Trophoblast cell (in vitro differentiated cells and primary cell): ENCODE measurements around the gene MT2A.

Experiments
- DNase-seq, 2 donors: peaks; one replicate each; pipeline ENCODE4 v3.0.0-alpha.2; 2016
- H2AFZ ChIP-seq: 2 replicates; pipeline ENCODE4 v1.6.1; 2013; ENCODE audit warnings: low read length, moderate library complexity, mild to moderate bottlenecking; ENCODE audit not compliant: insufficient read depth, poor library complexity
- H2AK5ac ChIP-seq: 2 replicates; pipeline ENCODE4 v1.6.1; 2013; ENCODE audit warnings: mild to moderate bottlenecking, low read length
- H2BK120ac ChIP-seq: 2 replicates; pipeline ENCODE4 v1.6.1; 2013; ENCODE audit warnings: low read length, mild to moderate bottlenecking, moderate library complexity; ENCODE audit not compliant: insufficient read depth, poor library complexity
- H2BK12ac ChIP-seq: 2 replicates; pipeline ENCODE4 v1.6.1; 2013; ENCODE audit warnings: mild to moderate bottlenecking, low read length, moderate library complexity
- H2BK5ac ChIP-seq: 2 replicates; pipeline ENCODE4 v1.6.1; 2013; ENCODE audit warnings: low read length, low read depth, moderate library complexity, mild to moderate bottlenecking; ENCODE audit not compliant: poor library complexity
- H3K14ac ChIP-seq: 2 replicates; pipeline ENCODE4 v1.6.1; 2013; ENCODE audit warnings: mild to moderate bottlenecking, low read length
- H3K18ac ChIP-seq: 2 replicates; pipeline ENCODE4 v1.6.1; 2013; ENCODE audit warnings: mild to moderate bottlenecking, low read length
- H3K23ac ChIP-seq: 2 replicates; pipeline ENCODE4 v1.6.1; 2013; ENCODE audit warnings: low read length
- H3K27ac ChIP-seq: 2 replicates; pipeline ENCODE4 v1.5.1; 2013; ENCODE audit warnings: low read depth, mild to moderate bottlenecking, inconsistent platforms, low read length, moderate library complexity
- H3K27me3 ChIP-seq: 2 replicates; pipeline ENCODE4 v1.6.1; 2013; ENCODE audit warnings: inconsistent platforms, mild to moderate bottlenecking, low read length, moderate library complexity; ENCODE audit not compliant: insufficient read depth
- H3K36me3 ChIP-seq, 2 experiments: 1 replicate in 1 of 2; 2 replicates in 1 of 2; pipeline ENCODE4 v1.6.1; 2013; ENCODE audit warnings: low read length in 2 of 2, mild to moderate bottlenecking in 2 of 2, moderate library complexity in 1 of 2; ENCODE audit not compliant: insufficient read depth in 2 of 2, control insufficient read depth in 1 of 2
- H3K4ac ChIP-seq: 2 replicates; pipeline ENCODE4 v1.6.1; 2013; ENCODE audit warnings: low read depth, mild to moderate bottlenecking, low read length, moderate library complexity
- H3K4me1 ChIP-seq, 2 experiments: 1 replicate in 1 of 2; 2 replicates in 1 of 2; pipeline ENCODE4 v1.6.1; 2013; ENCODE audit warnings: low read length in 2 of 2, mild to moderate bottlenecking in 2 of 2, moderate library complexity in 1 of 2; ENCODE audit not compliant: insufficient read depth in 2 of 2, control insufficient read depth in 1 of 2
- H3K4me2 ChIP-seq: 2 replicates; pipeline ENCODE4 v1.6.1; 2013; ENCODE audit warnings: inconsistent platforms, mild to moderate bottlenecking, low read length, moderate library complexity
- H3K4me3 ChIP-seq: 2 replicates; pipeline ENCODE4 v1.5.1; 2013; ENCODE audit warnings: mild to moderate bottlenecking, low read depth, low read length, inconsistent platforms
- H3K79me1 ChIP-seq: one replicate; pipeline ENCODE4 v1.6.1; 2013; ENCODE audit warnings: low read length
- H3K79me2 ChIP-seq: 2 replicates; pipeline ENCODE4 v1.6.1; 2013; ENCODE audit warnings: low read length, mild to moderate bottlenecking; ENCODE audit not compliant: control insufficient read depth, insufficient read depth, poor library complexity
- H3K9ac ChIP-seq: 2 replicates; pipeline ENCODE4 v1.6.1; 2013; ENCODE audit warnings: mild to moderate bottlenecking, low read length
- H3K9me3 ChIP-seq: 2 replicates; pipeline ENCODE4 v1.6.1; 2013; ENCODE audit warnings: low read depth, mild to moderate bottlenecking, control low read depth, inconsistent platforms, low read length; ENCODE audit not compliant: insufficient read depth
- H4K12ac ChIP-seq: 2 replicates; pipeline ENCODE4 v1.6.1; 2013; ENCODE audit warnings: low read depth, mild to moderate bottlenecking, low read length, moderate library complexity
- H4K8ac ChIP-seq: 2 replicates; pipeline ENCODE4 v1.6.1; 2013; ENCODE audit warnings: low read depth, mild to moderate bottlenecking, low read length, moderate library complexity
- H4K91ac ChIP-seq: one replicate; pipeline ENCODE4 v1.6.1; 2013; ENCODE audit warnings: low read depth, mild to moderate bottlenecking, low read length, moderate library complexity
- WGBS: extraction: QIAGEN DNeasy Blood & Tissue Kit; methylation state at CpG from one replicate; pipeline ENCODE4 v1.1.7; 2013; ENCODE audit warnings: missing lambda C conversion rate; ENCODE audit not compliant: insufficient read length, insufficient coverage; ENCODE audit errors: extremely low coverage; 5-methylcytosine and 5-hydroxymethylcytosine counted together

Gene MT2A

DNA sequence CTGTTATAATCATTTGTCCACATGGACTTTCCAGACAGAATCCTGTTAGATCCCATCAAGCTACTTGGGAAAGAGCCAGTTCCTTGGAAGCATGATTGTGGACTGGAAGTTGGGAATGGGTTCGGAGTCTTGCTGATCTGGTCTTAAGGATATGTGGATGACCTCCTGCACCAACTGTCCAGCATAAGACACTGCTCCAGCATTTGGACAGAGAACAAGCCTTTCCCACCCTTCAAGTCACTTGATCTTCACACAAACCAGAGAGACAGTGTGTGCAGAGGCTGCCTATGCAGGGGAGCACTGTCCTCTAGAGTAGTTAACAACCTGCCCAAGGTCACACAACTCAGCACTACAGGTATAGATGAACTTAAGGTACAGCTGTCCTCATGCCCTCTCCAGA is 37.5 kb downstream of the MT2A start:
- Histone ChIP-seq H3K4me1 (peaks cover 0 to 3% of the 10 kb centered on the region in 2 experiments), H3K27me3 (peaks cover 56% of the 10 kb centered on the region), H3K4ac (no peak overlapping the region), H3K79me1 (no peaks in the 10 kb centered on the region), H2AFZ (no peak overlapping the region), H2BK120ac (no peak overlapping the region), H2BK12ac (no peak overlapping the region), H3K18ac (no peak overlapping the region), H3K36me3 (no peaks in the 10 kb centered on the region), H2AK5ac (no peak overlapping the region), H3K9me3 (peaks cover 3% of the 10 kb centered on the region), H3K79me2 (no peaks in the 10 kb centered on the region), H2BK5ac (no peak overlapping the region), H3K23ac (no peak overlapping the region), H3K27ac (no peak overlapping the region), H4K8ac (no peak overlapping the region), H3K4me3 (no peak overlapping the region), H3K14ac (no peak overlapping the region), H4K91ac (no peak overlapping the region), H3K9ac (no peak overlapping the region), H3K4me2 (no peak overlapping the region), H4K12ac (no peak overlapping the region)
- WGBS: no CpG with 5 or more reads among the region's 1 CpG
- no peak for DNase-seq

DNA sequence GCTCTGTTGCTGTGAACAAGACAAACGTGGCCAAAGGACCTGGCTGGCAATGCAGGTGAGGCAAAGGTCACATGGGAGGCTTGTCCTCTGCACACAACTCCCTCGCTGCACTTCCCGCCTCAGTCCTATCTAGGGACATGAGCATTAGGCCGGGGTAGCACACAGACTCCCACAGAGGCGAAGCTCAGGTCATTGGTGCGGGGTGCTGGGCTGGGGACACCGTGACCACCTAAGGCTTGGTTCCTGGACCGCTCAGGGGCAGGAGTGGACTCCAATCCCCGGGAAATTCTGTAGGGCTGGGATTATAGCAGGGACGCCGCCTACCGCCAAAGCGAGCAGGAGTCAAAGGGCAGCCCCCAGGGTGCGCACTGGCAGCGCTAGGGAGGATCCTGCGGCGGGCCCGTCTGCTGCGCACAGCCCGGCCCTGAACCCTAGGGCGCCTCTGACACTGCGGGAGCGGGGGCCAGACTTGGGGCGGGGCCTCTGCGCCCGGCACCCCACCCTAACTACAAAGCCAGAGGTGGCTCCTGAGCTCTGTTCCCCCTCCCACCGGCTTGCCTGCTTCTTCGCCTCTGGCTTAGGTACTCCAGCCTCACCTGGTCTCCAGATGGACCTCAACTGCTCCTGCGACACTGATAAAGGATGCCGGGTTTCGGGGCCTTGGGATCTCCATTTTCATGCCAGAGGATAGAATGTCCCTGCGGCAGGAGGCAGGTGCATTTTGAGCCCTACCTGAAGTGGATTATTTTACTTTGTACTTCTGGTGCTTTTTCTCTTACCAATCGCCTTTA is 39.5 kb downstream of the MT2A start:
- H2BK5ac ChIP-seq: no peak overlapping the region
- no peaks in the 10 kb centered on the region for H3K36me3 ChIP-seq
- peaks cover 2% of the 10 kb centered on the region for H3K9me3 ChIP-seq
- no peak overlapping the region for H2BK12ac ChIP-seq
- no peak overlapping the region for H2AFZ ChIP-seq
- no peak for DNase-seq
- no peak overlapping the region for H4K8ac ChIP-seq
- H3K4me1 ChIP-seq: peaks cover 0 to 3% of the 10 kb centered on the region in 2 experiments
- H3K18ac ChIP-seq: no peak overlapping the region
- H3K27me3 ChIP-seq: peaks cover 45% of the 10 kb centered on the region
- no peak overlapping the region for H2AK5ac ChIP-seq
- H3K79me2 ChIP-seq: no peaks in the 10 kb centered on the region
- no peak overlapping the region for H4K91ac ChIP-seq
- H3K4me2 ChIP-seq: no peak overlapping the region
- no peak overlapping the region for H3K14ac ChIP-seq
- H3K79me1 ChIP-seq: no peaks in the 10 kb centered on the region
- H4K12ac ChIP-seq: no peak overlapping the region
- no peak overlapping the region for H3K27ac ChIP-seq
- no CpG with 5 or more reads among the region's 33 CpGs for WGBS
- H2BK120ac ChIP-seq: no peak overlapping the region
- peak overlapping the region; percentile 33 for H3K9ac ChIP-seq
- H3K4me3 ChIP-seq: peak overlapping the region; percentile 11
- no peak overlapping the region for H3K23ac ChIP-seq
- no peak overlapping the region for H3K4ac ChIP-seq

DNA sequence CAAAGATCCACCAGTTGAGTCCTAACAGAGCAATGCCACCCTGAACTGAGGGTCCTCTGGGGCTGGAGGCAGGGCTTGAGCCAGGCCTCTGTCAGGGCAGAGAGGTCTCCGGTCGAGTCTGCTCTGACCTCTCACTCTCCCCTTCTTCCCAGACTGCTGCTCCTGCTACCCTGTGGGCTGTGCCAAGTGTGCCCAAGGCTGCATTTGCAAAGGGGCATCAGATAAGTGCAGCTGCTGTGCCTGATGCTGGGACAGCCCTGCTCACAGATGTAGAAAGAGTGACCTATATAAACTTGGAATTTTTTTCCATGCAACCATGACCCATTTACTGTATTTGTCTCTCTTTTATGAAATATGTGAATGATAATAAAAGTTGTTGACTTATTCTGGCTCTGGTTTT is 40.9 kb downstream of the MT2A start:
- no peak overlapping the region for H3K27ac ChIP-seq
- no peak overlapping the region for H4K91ac ChIP-seq
- no peak overlapping the region for H3K4me3 ChIP-seq
- no peaks in the 10 kb centered on the region for H3K36me3 ChIP-seq
- peaks cover 31% of the 10 kb centered on the region for H3K27me3 ChIP-seq
- no peak overlapping the region for H2BK5ac ChIP-seq
- no peak overlapping the region for H3K14ac ChIP-seq
- no peak overlapping the region for H3K9ac ChIP-seq
- WGBS: no CpG with 5 or more reads among the region's 2 CpGs
- H2BK12ac ChIP-seq: no peak overlapping the region
- no peak overlapping the region for H2AK5ac ChIP-seq
- no peaks in the 10 kb centered on the region for H3K4me1 ChIP-seq
- no peak overlapping the region for H3K23ac ChIP-seq
- no peak overlapping the region for H2AFZ ChIP-seq
- H3K18ac ChIP-seq: no peak overlapping the region
- no peak overlapping the region for H4K12ac ChIP-seq
- no peak overlapping the region for H2BK120ac ChIP-seq
- no peaks in the 10 kb centered on the region for H3K79me2 ChIP-seq
- H3K4me2 ChIP-seq: no peak overlapping the region
- no peak overlapping the region for H3K4ac ChIP-seq
- H3K79me1 ChIP-seq: no peaks in the 10 kb centered on the region
- no peaks in the 10 kb centered on the region for H3K9me3 ChIP-seq
- no peak for DNase-seq
- H4K8ac ChIP-seq: no peak overlapping the region

DNA sequence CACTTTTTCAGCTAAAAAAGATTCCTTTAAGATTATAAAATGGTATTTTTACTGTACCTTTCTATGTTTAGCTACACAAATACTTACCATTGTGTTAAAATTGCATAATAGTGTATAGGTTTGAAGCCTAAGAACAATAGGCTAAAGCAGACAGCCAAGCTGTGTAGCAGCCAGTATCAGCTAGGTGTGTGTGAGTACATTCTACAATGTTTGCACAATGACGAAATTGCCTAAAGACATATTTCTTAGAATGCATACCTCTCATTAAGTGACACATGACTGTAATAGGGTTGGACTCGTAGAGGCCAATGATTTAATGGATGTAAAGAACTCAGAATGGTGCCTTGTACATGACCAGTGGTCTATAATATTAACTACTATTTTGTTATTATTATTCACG is 41.4 kb downstream of the MT2A start:
- H3K14ac ChIP-seq: no peak overlapping the region
- peak; percentile 69 to 97 for DNase-seq
- no peak overlapping the region for H3K4me2 ChIP-seq
- H3K79me2 ChIP-seq: no peaks in the 10 kb centered on the region
- H3K9ac ChIP-seq: no peak overlapping the region
- no peak overlapping the region for H3K4ac ChIP-seq
- no peaks in the 10 kb centered on the region for H3K9me3 ChIP-seq
- H2BK120ac ChIP-seq: no peak overlapping the region
- H3K18ac ChIP-seq: no peak overlapping the region
- no peak overlapping the region for H3K23ac ChIP-seq
- H3K27me3 ChIP-seq: peaks cover 28% of the 10 kb centered on the region
- H3K36me3 ChIP-seq: no peaks in the 10 kb centered on the region
- H2BK5ac ChIP-seq: no peak overlapping the region
- no peaks in the 10 kb centered on the region for H3K4me1 ChIP-seq
- H3K27ac ChIP-seq: no peak overlapping the region
- H3K79me1 ChIP-seq: no peaks in the 10 kb centered on the region
- H3K4me3 ChIP-seq: no peak overlapping the region
- H4K12ac ChIP-seq: no peak overlapping the region
- no peak overlapping the region for H2AK5ac ChIP-seq
- WGBS: no CpG with 5 or more reads among the region's 3 CpGs
- H2BK12ac ChIP-seq: no peak overlapping the region
- H2AFZ ChIP-seq: no peak overlapping the region
- H4K8ac ChIP-seq: no peak overlapping the region
- H4K91ac ChIP-seq: no peak overlapping the region
